K562 (cell line): ENCODE results near the gene SETX. TPM values are rescaled to one million over a fixed set of nuclear protein-coding genes. Genes with fewer than 3 reads are reported as not detected.

Experiments
- ADNP ChIP-seq: fragments of 200-800 bp; sonication (Bioruptor generic); IDR thresholded peaks from 2 replicates; pipeline ENCODE4 v1.6.1; 2016; ENCODE audit warnings: missing genetic modification characterization, missing compliant biosample characterization
- ARID1B ChIP-seq: fragments of 450-650 bp; IDR thresholded peaks from 2 replicates; pipeline ENCODE4 v1.6.1; 2016; ENCODE audit warnings: antibody characterized with exemption, mild to moderate bottlenecking, inconsistent platforms
- CHD1 ChIP-seq: fragments of 200-600 bp; sonication (generic); IDR thresholded peaks from one replicate; pipeline ENCODE4 v1.6.1; 2012; ENCODE audit warnings: mild to moderate bottlenecking, moderate library complexity, low read length, inconsistent platforms
- CTBP1 ChIP-seq: fragments of 450-650 bp; IDR thresholded peaks from 2 replicates; pipeline ENCODE4 v1.6.1; 2016; ENCODE audit warnings: borderline replicate concordance
- ELK1 ChIP-seq: sonication (generic); formaldehyde crosslinking; IDR thresholded peaks from 2 replicates; pipeline ENCODE4 v1.8.1; 2022; ENCODE audit warnings: missing genetic modification reagents
- FOXK1 ChIP-seq: sonication (generic); formaldehyde crosslinking; IDR thresholded peaks from 2 replicates; pipeline ENCODE4 v1.8.0; 2022; ENCODE audit warnings: missing genetic modification reagents, mild to moderate bottlenecking, borderline replicate concordance
- GATAD2B ChIP-seq: fragments of 450-650 bp; IDR thresholded peaks from 2 replicates; pipeline ENCODE4 v1.6.1; 2017; ENCODE audit warnings: mild to moderate bottlenecking, borderline replicate concordance
- HIVEP1 ChIP-seq: fragments of 250-450 bp; sonication (Bioruptor Pico); IDR thresholded peaks from 2 replicates; pipeline ENCODE4 v1.4.0; 2020; ENCODE audit warnings: mild to moderate bottlenecking
- HNRNPLL ChIP-seq: fragments of 200-400 bp; formaldehyde crosslinking; IDR thresholded peaks from 2 replicates; pipeline ENCODE4 v1.6.1; 2017; ENCODE audit warnings: low read length, low read depth, mild to moderate bottlenecking; ENCODE audit not compliant: poor library complexity, severe bottlenecking
- L3MBTL2 ChIP-seq: fragments of 450-650 bp; IDR thresholded peaks from 2 replicates; pipeline ENCODE4 v1.6.1; 2016; ENCODE audit warnings: mild to moderate bottlenecking, moderate library complexity
- MAZ ChIP-seq, 2 experiments: fragments of 450-650 bp in 1 of 2; sonication (generic) in 1 of 2; formaldehyde crosslinking; IDR thresholded peaks in 1 of 2; conservative IDR thresholded peaks in 1 of 2; 2 replicates each; pipeline versions ENCODE4 v1.4.0 to v1.5.0; 2020; ENCODE audit warnings: mild to moderate bottlenecking in 1 of 2, missing genetic modification reagents in 1 of 2
- MTA3 ChIP-seq: fragments of 450-650 bp; formaldehyde crosslinking; IDR thresholded peaks from 2 replicates; pipeline ENCODE4 v1.6.1; 2017; ENCODE audit warnings: mild to moderate bottlenecking, borderline replicate concordance
- NCOA6 ChIP-seq: fragments of 450-650 bp; IDR thresholded peaks from 2 replicates; pipeline ENCODE4 v1.6.1; 2017; ENCODE audit warnings: mild to moderate bottlenecking
- NR3C1 ChIP-seq: sonication (generic); formaldehyde crosslinking; IDR thresholded peaks from 2 replicates; pipeline ENCODE4 v1.8.1; 2022; ENCODE audit warnings: missing genetic modification reagents
- SP1 ChIP-seq: sonication (generic); formaldehyde crosslinking; IDR thresholded peaks from 2 replicates; pipeline ENCODE4 v1.8.1; 2022; ENCODE audit warnings: mild to moderate bottlenecking, missing genetic modification reagents
- TAF1 ChIP-seq: IDR thresholded peaks from 2 replicates; pipeline ENCODE4 v1.6.1; 2011; ENCODE audit warnings: mild to moderate bottlenecking, low read length, moderate library complexity; ENCODE audit not compliant: insufficient read depth, control insufficient read depth, severe bottlenecking; ENCODE audit errors: extremely low read depth
- TAF7 ChIP-seq: fragments of 450-650 bp; IDR thresholded peaks from 2 replicates; pipeline ENCODE4 v1.6.1; 2016; ENCODE audit warnings: missing genetic modification characterization, missing compliant biosample characterization
- TEAD4 ChIP-seq, 2 experiments: sonication (generic) in 1 of 2; formaldehyde crosslinking in 1 of 2; IDR thresholded peaks; 2 replicates each; pipeline versions ENCODE4 v1.6.1 to v1.8.0; 2012 to 2022; ENCODE audit warnings: borderline replicate concordance in 1 of 2, inconsistent platforms in 1 of 2, low read length in 1 of 2, mild to moderate bottlenecking in 1 of 2, missing genetic modification reagents in 1 of 2
- ZNF740 ChIP-seq, 3 experiments: fragments of 200-800 bp in 1 of 3; sonication (Bioruptor generic) in 1 of 3; sonication (generic) in 1 of 3; formaldehyde crosslinking in 1 of 3; IDR thresholded peaks; 2 replicates each; pipeline versions ENCODE4 v1.6.1 to v1.8.0; 2016 to 2022; ENCODE audit warnings: mild to moderate bottlenecking in 2 of 3, missing compliant biosample characterization in 2 of 3, missing genetic modification characterization in 2 of 3, missing genetic modification reagents in 1 of 3
- polyA plus RNA-seq, 8 experiments: library from polyadenylated mRNA; depleted of rRNA in 4 of 8; stranded (reverse) in 5 of 8; unstranded in 3 of 8; fragments of >200 nt; fragmentation: Nextera tagmentation in 2 of 8; fragmentation: Illumina TruSeq in 1 of 8; extraction: Ambion mirVana in 2 of 8; extraction: Trizol in 1 of 8; gene quantifications; 2 replicates each; pipeline versions ENCODE4 v1.2.1 to v1.2.3, GENCODE V29; 2011 to 2014; ENCODE audit warnings: inconsistent platforms in 1 of 8, missing spikeins in 1 of 8
- total RNA-seq, 7 experiments: library from RNA; depleted of rRNA in 6 of 7; stranded (reverse); fragments of >200 nt in 6 of 7; fragmentation: Illumina TruSeq in 2 of 7; extraction: Trizol in 2 of 7; gene quantifications; 2 replicates each; pipeline versions ENCODE4 v1.2.1 to v1.2.3, GENCODE V29; 2011 to 2021; ENCODE audit warnings: low replicate concordance in 1 of 7
- TF ChIP-seq, protein P1 (sequence below): fragments of 450-650 bp; formaldehyde crosslinking; IDR thresholded peaks from 2 replicates; pipeline ENCODE4 v1.4.0; 2020; ENCODE audit warnings: mild to moderate bottlenecking, moderate library complexity

SETX gene
- total and polyA plus RNA-seq, 9 of the 15 experiments (the other 6 are each of a cell fraction or from before 2014, with no cell fraction given), result 8.7 to 45.7 (median 28.7) TPM

- TF ChIP-seq ZNF740 (CRISPR knock-in tag; IDR thresholded peaks at IDR 0.05) (no peak; the same call in 1 of the 2 replicates), ZNF740 (tag; IDR thresholded peaks at IDR 0.05) (no peak), FOXK1 (CRISPR knock-in tag) (0 out of 2 replicates have a peak, but pooled peaks have one; percentile 21), NCOA6 (peak; percentile 94), TEAD4 (IDR thresholded peaks at IDR 0.05; ENCODE audit: low read length) (no peak), TEAD4 (CRISPR knock-in tag; IDR thresholded peaks at IDR 0.05; ENCODE audit: borderline replicate concordance) (peak; percentile 20; the same call in 1 of the 2 replicates), MAZ (CRISPR knock-in tag; conservative IDR thresholded peaks at IDR 0.05 in 1 of 2, IDR thresholded peaks at IDR 0.05 in 1 of 2) (peak; percentile 96 to 99), MTA3 (0 out of 2 replicates have a peak, but pooled peaks have one; percentile 69), HNRNPLL (peak; percentile 36), TAF1 (peak; percentile 79), HIVEP1 (CRISPR knock-in tag) (no peak), ELK1 (no peak), ARID1B (0 out of 2 replicates have a peak, but pooled peaks have one; percentile 20), NR3C1 (CRISPR knock-in tag) (0 out of 2 replicates have a peak, but pooled peaks have one; percentile 40), CTBP1 (peak; percentile 75), TAF7 (tag) (peak; percentile 61; the same call in 1 of the 2 replicates), ADNP (tag) (no peak), SP1 (CRISPR knock-in tag) (peak; percentile 69), GATAD2B (0 out of 2 replicates have a peak, but pooled peaks have one; percentile 38), L3MBTL2 (peak; percentile 77), CHD1 (no peak)
- TF ChIP-seq, protein P1, sequence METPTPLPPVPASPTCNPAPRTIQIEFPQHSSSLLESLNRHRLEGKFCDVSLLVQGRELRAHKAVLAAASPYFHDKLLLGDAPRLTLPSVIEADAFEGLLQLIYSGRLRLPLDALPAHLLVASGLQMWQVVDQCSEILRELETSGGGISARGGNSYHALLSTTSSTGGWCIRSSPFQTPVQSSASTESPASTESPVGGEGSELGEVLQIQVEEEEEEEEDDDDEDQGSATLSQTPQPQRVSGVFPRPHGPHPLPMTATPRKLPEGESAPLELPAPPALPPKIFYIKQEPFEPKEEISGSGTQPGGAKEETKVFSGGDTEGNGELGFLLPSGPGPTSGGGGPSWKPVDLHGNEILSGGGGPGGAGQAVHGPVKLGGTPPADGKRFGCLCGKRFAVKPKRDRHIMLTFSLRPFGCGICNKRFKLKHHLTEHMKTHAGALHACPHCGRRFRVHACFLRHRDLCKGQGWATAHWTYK (CRISPR knock-in tag), result 0 out of 2 replicates have a peak, but pooled peaks have one; percentile 23
These were observed at the start of gene SETX (continued) for GRCh38 chr9:132354637-132355355.
